GM12878 (cell line): ENCODE data around the gene PLAC1. TPM values are rescaled to one million over a fixed set of nuclear protein-coding genes. Genes with fewer than 3 reads are reported as not detected.

Experiments used
- ATAC-seq: fragments of 200-7000 bp; cut with Tn5 transposase; 3 replicates; pipeline ENCODE4 v1.9.1; 2020; ENCODE audit warnings: mild to moderate bottlenecking, moderate library complexity
- Bru-seq: library from RNA; stranded (reverse); fragments of 400-500 nt; gene quantifications from one replicate; lab custom pipeline; 2021; lab: Mats Ljungman, UMichigan
- BruChase-seq, 2 experiments: library from RNA; stranded (reverse); fragments of 400-500 nt; gene quantifications; one replicate each; lab custom pipeline; 2021; lab: Mats Ljungman, UMichigan
- BruUV-seq: library from RNA; stranded (reverse); fragments of 400-500 nt; replicated peaks from 2 replicates; lab custom pipeline; 2021; lab: Mats Ljungman, UMichigan
- CTCF ChIA-PET: fragments of 300-600 bp; sonication (Branson Sonifier 250); formaldehyde crosslinking; extraction: SDS; loops from one replicate; lab custom pipeline; 2021; ENCODE audit warnings: inconsistent platforms; lab: Yijun Ruan, JAX
- POLR2A ChIA-PET: fragments of 350-600 bp; formaldehyde crosslinking; extraction: SDS; loops from one replicate; lab custom pipeline; 2021; ENCODE audit warnings: inconsistent platforms; lab: Charles Lee
- RAD21 ChIA-PET: fragments of 300-600 bp; sonication (Branson Sonifier 250); formaldehyde crosslinking; loops from one replicate; lab custom pipeline; 2023; ENCODE audit warnings: antibody characterized with exemption; ENCODE audit not compliant: unreplicated experiment; lab: Charles Lee
- SMC1A ChIA-PET: fragments of 300-600 bp; sonication (Branson Sonifier 250); formaldehyde crosslinking; loops from one replicate; lab custom pipeline; 2023; ENCODE audit not compliant: unreplicated experiment, uncharacterized antibody; lab: Charles Lee
- DNase-seq: peaks from one replicate; pipeline ENCODE4 v3.0.0-alpha.2; 2011; ENCODE audit warnings: low read depth, low spot score
- FAIRE-seq: peaks from 3 replicates; lab custom pipeline; 2011; peaks lifted over from hg19 to GRCh38; lab: Jason Lieb, UNC
- H2AFZ ChIP-seq: 2 replicates; pipeline ENCODE4 v1.6.0; 2011; ENCODE audit warnings: low read depth, low read length, control low read depth; ENCODE audit not compliant: control insufficient read depth
- H3K27ac ChIP-seq: 2 replicates; pipeline ENCODE4 v1.5.1; 2011; ENCODE audit warnings: control low read depth; ENCODE audit not compliant: control insufficient read depth, insufficient read depth
- H3K27me3 ChIP-seq, 2 experiments: replicated peaks in 1 of 2; 2 replicates each; pipeline versions ENCODE4 v1.6.0 to v1.6.1; 2011; ENCODE audit warnings: low read length in 1 of 2; ENCODE audit not compliant: control insufficient read depth in 2 of 2, insufficient read depth in 2 of 2
- H3K36me3 ChIP-seq, 2 experiments: 2 replicates each; pipeline ENCODE4 v1.5.1; 2011; ENCODE audit warnings: low read length in 1 of 2; ENCODE audit not compliant: control insufficient read depth in 2 of 2, insufficient read depth in 2 of 2
- H3K4me1 ChIP-seq: 2 replicates; pipeline ENCODE4 v1.6.1; 2011; ENCODE audit warnings: mild to moderate bottlenecking, low read length, moderate library complexity, mixed read lengths; ENCODE audit not compliant: control insufficient read depth, insufficient read depth
- H3K4me2 ChIP-seq: 2 replicates; pipeline ENCODE4 v1.6.0; 2011; ENCODE audit warnings: control low read depth; ENCODE audit not compliant: control insufficient read depth, insufficient read depth
- H3K4me3 ChIP-seq: fragments of 200-600 bp; sonication (generic); 2 replicates; pipeline ENCODE4 v1.5.1; 2016
- H3K79me2 ChIP-seq: 2 replicates; pipeline ENCODE4 v1.6.0; 2011; ENCODE audit warnings: low read length; ENCODE audit not compliant: control insufficient read depth, insufficient read depth
- H3K9ac ChIP-seq: 2 replicates; pipeline ENCODE4 v1.8.0; 2011; ENCODE audit warnings: low read length, control low read depth, mixed read lengths; ENCODE audit not compliant: control insufficient read depth, insufficient read depth
- H3K9me3 ChIP-seq: replicated peaks from 3 replicates; pipeline ENCODE4 v1.5.1; 2011; ENCODE audit warnings: mild to moderate bottlenecking, low read length; ENCODE audit not compliant: control insufficient read depth, insufficient read depth
- H4K20me1 ChIP-seq: 2 replicates; pipeline ENCODE4 v1.6.0; 2011; ENCODE audit not compliant: control insufficient read depth, insufficient read depth
- ASH2L ChIP-seq: fragments of 300-600, 200-600 bp; sonication (generic); IDR thresholded peaks from 2 replicates; pipeline ENCODE4 v1.6.1; 2017; ENCODE audit warnings: low read depth, mild to moderate bottlenecking, borderline replicate concordance
- GATAD2B ChIP-seq: fragments of 450-650 bp; conservative IDR thresholded peaks from 2 replicates; pipeline ENCODE4 v1.6.1; 2017; ENCODE audit warnings: low read depth, mild to moderate bottlenecking, moderate library complexity
- HDAC2 ChIP-seq: fragments of 200-600 bp; sonication (generic); IDR thresholded peaks from 2 replicates; pipeline ENCODE4 v1.6.1; 2017
- IKZF1 ChIP-seq: fragments of 450-650 bp; conservative IDR thresholded peaks from 2 replicates; pipeline ENCODE4 v1.6.1; 2017; ENCODE audit warnings: antibody characterized with exemption, mild to moderate bottlenecking
- MYB ChIP-seq: fragments of 150-350 bp; IDR thresholded peaks from 2 replicates; pipeline ENCODE4 v1.6.1; 2014; ENCODE audit warnings: mild to moderate bottlenecking, low read depth, low read length, borderline replicate concordance
- SPI1 ChIP-seq: IDR thresholded peaks from 2 replicates; pipeline ENCODE4 v1.6.1; 2011; ENCODE audit warnings: low read depth, mild to moderate bottlenecking, low read length, moderate library complexity, borderline replicate concordance; ENCODE audit not compliant: insufficient read depth
- YBX1 ChIP-seq: fragments of 450-650 bp; IDR thresholded peaks from 2 replicates; pipeline ENCODE4 v1.6.1; 2016; ENCODE audit warnings: antibody characterized with exemption
- WGBS: methylation state at CpG from one replicate; pipeline ENCODE4 v1.1.6; 2016; ENCODE audit warnings: low lambda C conversion rate; ENCODE audit not compliant: insufficient replicate concordance, insufficient coverage; ENCODE audit errors: missing lambda C conversion rate; 5-methylcytosine and 5-hydroxymethylcytosine counted together
- in situ Hi-C: fragments of 300-500 bp; cut with MboI; formaldehyde crosslinking; loops from 9 replicates; pipeline ENCODE4 v1.14.3; 2018; ENCODE audit warnings: mixed read lengths
- intact Hi-C: fragments of 100-400 bp; cut with micrococcal nuclease; formaldehyde crosslinking; loops from one replicate; pipeline ENCODE4 v1.14.2; 2022; ENCODE audit not compliant: unreplicated experiment
- long read RNA-seq, 2 experiments: library from polyadenylated mRNA; unstranded; transcript quantifications; one replicate each; pipeline ENCODE4 v2.0.0, GENCODE V29; 2019 to 2020
- polyA minus RNA-seq, 3 experiments: library from RNA; depleted of rRNA, polyadenylated mRNA; stranded (reverse); fragments of >200 nt; gene quantifications; 2 replicates each; pipeline ENCODE4 v1.2.3, GENCODE V29; 2011
- polyA plus RNA-seq, 11 experiments: library from polyadenylated mRNA; depleted of rRNA in 4 of 11; unstranded in 6 of 11; stranded (reverse) in 5 of 11; fragments of >200 nt; fragmentation: Nextera tagmentation in 4 of 11; fragmentation: Illumina TruSeq in 1 of 11; extraction: Ambion mirVana in 4 of 11; extraction: Trizol in 1 of 11; gene quantifications; 1 replicate in 1 of 11; 2 replicates in 10 of 11; pipeline versions ENCODE4 v1.2.1 to v1.2.3, GENCODE V29; 2011 to 2016; ENCODE audit warnings: inconsistent platforms in 2 of 11, missing spikeins in 2 of 11, low read depth in 1 of 11
- total RNA-seq, 4 experiments: library from RNA; depleted of rRNA in 3 of 4; stranded (reverse); fragments of >200 nt in 3 of 4; fragmentation: Illumina TruSeq in 1 of 4; extraction: Trizol in 1 of 4; gene quantifications; 2 replicates each; pipeline versions ENCODE4 v1.2.1 to v1.2.3, GENCODE V29; 2013 to 2021
- TF ChIP-seq, protein P1 (sequence below): fragments of 150-350 bp; IDR thresholded peaks from 2 replicates; pipeline ENCODE4 v1.6.1; 2014; ENCODE audit warnings: mild to moderate bottlenecking, low read depth, low read length
- TF ChIP-seq, protein P2 (sequence below): IDR thresholded peaks from 2 replicates; pipeline ENCODE4 v1.6.1; 2011; ENCODE audit warnings: borderline replicate concordance, low read depth, mild to moderate bottlenecking, moderate library complexity, mixed read lengths, low read length; ENCODE audit not compliant: insufficient read depth; ENCODE audit errors: extremely low read length
- TF ChIP-seq, protein P3 (sequence below): IDR thresholded peaks from 2 replicates; pipeline ENCODE4 v1.6.1; 2012; ENCODE audit warnings: improper control_type of control experiment, low read depth, low read length; ENCODE audit not compliant: insufficient replicate concordance

The PLAC1 gene, protein sequence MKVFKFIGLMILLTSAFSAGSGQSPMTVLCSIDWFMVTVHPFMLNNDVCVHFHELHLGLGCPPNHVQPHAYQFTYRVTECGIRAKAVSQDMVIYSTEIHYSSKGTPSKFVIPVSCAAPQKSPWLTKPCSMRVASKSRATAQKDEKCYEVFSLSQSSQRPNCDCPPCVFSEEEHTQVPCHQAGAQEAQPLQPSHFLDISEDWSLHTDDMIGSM
- not detected in 2 replicates for total RNA-seq (2013; cell fraction: nucleolus; rRNA removed)
- total RNA-seq (2014; rRNA removed) (0.17 TPM in 1 of 2 replicates, not detected in the other), total RNA-seq (2014; rRNA removed; fragmentation: Illumina TruSeq; extraction: Trizol) (0.18 TPM in 1 of 2 replicates, not detected in the other), total RNA-seq (2021) (not detected in 2 replicates), polyA plus RNA-seq (2011; rRNA removed) (0.05 TPM in 1 of 2 replicates, not detected in the other), polyA plus RNA-seq (2014; fragmentation: Illumina TruSeq; extraction: Trizol) (0.33 TPM in 1 of 2 replicates, not detected in the other), polyA plus RNA-seq (2014; fragmentation: Nextera tagmentation; extraction: Ambion mirVana) (under 1 TPM in 1 of 2 experiments, not detected in 1; 0.07 TPM), polyA plus RNA-seq (2014; rRNA removed) (not detected in 2 replicates), polyA plus RNA-seq (2016; fragmentation: Nextera tagmentation; extraction: Ambion mirVana) (under 1 TPM in 1 of 2 experiments, not detected in 1; 0.42 TPM), polyA minus RNA-seq (2011; rRNA and poly(A)+ RNA removed) (not detected in 2 replicates), Bru-seq, nascent RNA (percentile 17 among the genes with signal in this experiment), BruChase-seq, experiment 1, labeled RNA remaining after a 6-hour chase (percentile 16 among the genes with signal in this experiment), BruChase-seq, experiment 2, labeled RNA remaining after a 2-hour chase (percentile 19 among the genes with signal in this experiment)
- not detected for polyA plus RNA-seq (2011; ENCODE audit: low read depth)
- 0.13 and 0.15 TPM in 2 replicates for polyA plus RNA-seq (2011; cell fraction: cytosol; rRNA removed)
- not detected in 2 replicates for polyA plus RNA-seq (2011; cell fraction: nucleus; rRNA removed)
- 0.10 TPM in 1 of 2 replicates, not detected in the other for polyA plus RNA-seq (2012)
- polyA minus RNA-seq (2011; cell fraction: cytosol; rRNA and poly(A)+ RNA removed): not detected in 2 replicates
- polyA minus RNA-seq (2011; cell fraction: nucleus; rRNA and poly(A)+ RNA removed): not detected in 2 replicates
- long read RNA-seq, experiment 1: 0 reads
- long read RNA-seq, experiment 2: 0 reads

DNA sequence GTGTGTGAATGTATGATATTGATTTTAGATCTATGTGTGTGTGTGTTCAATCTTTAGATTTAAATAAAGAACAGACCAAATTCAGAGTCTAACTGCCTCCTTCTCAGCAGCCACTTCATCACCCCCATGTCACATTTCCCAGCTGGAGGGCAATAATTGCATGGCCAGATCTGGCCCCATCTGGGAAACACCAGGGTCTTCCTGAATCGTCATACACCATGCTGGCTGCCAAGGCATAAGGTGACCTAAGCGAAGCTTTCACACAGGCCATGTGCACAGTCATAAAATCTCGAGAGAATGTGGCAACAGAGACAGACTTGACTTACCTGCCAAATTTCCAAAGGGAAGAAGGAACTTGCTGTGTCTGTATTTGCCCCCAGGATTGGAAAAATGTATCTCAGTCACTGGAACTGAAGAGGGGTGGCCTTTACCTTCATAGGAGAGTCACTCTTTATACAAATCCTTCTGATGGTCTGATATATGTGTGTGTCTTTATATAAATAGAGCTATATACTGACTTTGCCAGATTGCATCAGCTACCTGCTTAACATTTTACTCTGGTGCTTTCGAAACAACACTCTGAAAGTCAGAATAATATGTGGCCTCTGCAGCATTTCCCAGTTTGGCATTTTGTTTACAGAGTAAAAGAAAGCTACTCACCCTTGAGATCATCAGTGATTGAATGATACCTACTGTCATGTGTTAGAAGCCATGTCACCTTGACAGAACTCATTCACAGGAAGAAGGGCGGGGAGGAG lies at the start of gene PLAC1:
PLAC1 (minus strand) TSS at position 470 of the 758 bp plus-strand sequence. CDS start 91,789 bp downstream, outside the sequence.
- WGBS: 30% methylated on average over 5 of the region's 5 CpGs
- intact Hi-C loops (no loop called here), in situ Hi-C loops (no loop called here)
- Histone ChIP-seq H3K4me3 (no peak within 1 kb of the TSS), H2AFZ (no peak within 1 kb of the TSS), H3K27me3 (no peaks in the 10 kb centered on the region), H4K20me1 (no peaks in the 10 kb centered on the region), H3K4me2 (no peak within 1 kb of the TSS), H3K27ac (no peak within 1 kb of the TSS), H3K9me3 (no peaks in the 10 kb centered on the region), H3K4me1 (no peaks in the 10 kb centered on the region), H3K79me2 (no peaks in the 10 kb centered on the region), H3K36me3 (no peaks in the 10 kb centered on the region), H3K9ac (no peak within 1 kb of the TSS)
- ChIA-PET CTCF (interaction anchor here (1.5 kb wide), 1 partner anchor 174 kb away, joined by 3 read pairs; no protein-coding TSS in a partner anchor), SMC1A (interaction anchor here (0.9 to 1.2 kb wide), 2 partner anchors 31 to 122 kb away, joined by 3 read pairs; no protein-coding TSS in a partner anchor), RAD21 (no interaction called here), POLR2A (interaction anchor here (0.6 kb wide), 2 partner anchors 15 to 41 kb away, joined by 3 read pairs; no protein-coding TSS in a partner anchor)
- BruUV-seq: no TSS peak
- DNase-seq (no peak), FAIRE-seq (no peak), ATAC-seq (no peak)
- TF ChIP-seq GATAD2B: no peak
- TF ChIP-seq, protein P1, sequence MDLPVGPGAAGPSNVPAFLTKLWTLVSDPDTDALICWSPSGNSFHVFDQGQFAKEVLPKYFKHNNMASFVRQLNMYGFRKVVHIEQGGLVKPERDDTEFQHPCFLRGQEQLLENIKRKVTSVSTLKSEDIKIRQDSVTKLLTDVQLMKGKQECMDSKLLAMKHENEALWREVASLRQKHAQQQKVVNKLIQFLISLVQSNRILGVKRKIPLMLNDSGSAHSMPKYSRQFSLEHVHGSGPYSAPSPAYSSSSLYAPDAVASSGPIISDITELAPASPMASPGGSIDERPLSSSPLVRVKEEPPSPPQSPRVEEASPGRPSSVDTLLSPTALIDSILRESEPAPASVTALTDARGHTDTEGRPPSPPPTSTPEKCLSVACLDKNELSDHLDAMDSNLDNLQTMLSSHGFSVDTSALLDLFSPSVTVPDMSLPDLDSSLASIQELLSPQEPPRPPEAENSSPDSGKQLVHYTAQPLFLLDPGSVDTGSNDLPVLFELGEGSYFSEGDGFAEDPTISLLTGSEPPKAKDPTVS: no peak
- no peak for TF ChIP-seq ASH2L
- TF ChIP-seq, protein P2, sequence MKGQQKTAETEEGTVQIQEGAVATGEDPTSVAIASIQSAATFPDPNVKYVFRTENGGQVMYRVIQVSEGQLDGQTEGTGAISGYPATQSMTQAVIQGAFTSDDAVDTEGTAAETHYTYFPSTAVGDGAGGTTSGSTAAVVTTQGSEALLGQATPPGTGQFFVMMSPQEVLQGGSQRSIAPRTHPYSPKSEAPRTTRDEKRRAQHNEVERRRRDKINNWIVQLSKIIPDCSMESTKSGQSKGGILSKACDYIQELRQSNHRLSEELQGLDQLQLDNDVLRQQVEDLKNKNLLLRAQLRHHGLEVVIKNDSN: no peak
- TF ChIP-seq, protein P3, sequence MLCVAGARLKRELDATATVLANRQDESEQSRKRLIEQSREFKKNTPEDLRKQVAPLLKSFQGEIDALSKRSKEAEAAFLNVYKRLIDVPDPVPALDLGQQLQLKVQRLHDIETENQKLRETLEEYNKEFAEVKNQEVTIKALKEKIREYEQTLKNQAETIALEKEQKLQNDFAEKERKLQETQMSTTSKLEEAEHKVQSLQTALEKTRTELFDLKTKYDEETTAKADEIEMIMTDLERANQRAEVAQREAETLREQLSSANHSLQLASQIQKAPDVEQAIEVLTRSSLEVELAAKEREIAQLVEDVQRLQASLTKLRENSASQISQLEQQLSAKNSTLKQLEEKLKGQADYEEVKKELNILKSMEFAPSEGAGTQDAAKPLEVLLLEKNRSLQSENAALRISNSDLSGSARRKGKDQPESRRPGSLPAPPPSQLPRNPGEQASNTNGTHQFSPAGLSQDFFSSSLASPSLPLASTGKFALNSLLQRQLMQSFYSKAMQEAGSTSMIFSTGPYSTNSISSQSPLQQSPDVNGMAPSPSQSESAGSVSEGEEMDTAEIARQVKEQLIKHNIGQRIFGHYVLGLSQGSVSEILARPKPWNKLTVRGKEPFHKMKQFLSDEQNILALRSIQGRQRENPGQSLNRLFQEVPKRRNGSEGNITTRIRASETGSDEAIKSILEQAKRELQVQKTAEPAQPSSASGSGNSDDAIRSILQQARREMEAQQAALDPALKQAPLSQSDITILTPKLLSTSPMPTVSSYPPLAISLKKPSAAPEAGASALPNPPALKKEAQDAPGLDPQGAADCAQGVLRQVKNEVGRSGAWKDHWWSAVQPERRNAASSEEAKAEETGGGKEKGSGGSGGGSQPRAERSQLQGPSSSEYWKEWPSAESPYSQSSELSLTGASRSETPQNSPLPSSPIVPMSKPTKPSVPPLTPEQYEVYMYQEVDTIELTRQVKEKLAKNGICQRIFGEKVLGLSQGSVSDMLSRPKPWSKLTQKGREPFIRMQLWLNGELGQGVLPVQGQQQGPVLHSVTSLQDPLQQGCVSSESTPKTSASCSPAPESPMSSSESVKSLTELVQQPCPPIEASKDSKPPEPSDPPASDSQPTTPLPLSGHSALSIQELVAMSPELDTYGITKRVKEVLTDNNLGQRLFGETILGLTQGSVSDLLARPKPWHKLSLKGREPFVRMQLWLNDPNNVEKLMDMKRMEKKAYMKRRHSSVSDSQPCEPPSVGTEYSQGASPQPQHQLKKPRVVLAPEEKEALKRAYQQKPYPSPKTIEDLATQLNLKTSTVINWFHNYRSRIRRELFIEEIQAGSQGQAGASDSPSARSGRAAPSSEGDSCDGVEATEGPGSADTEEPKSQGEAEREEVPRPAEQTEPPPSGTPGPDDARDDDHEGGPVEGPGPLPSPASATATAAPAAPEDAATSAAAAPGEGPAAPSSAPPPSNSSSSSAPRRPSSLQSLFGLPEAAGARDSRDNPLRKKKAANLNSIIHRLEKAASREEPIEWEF: no peak
- TF ChIP-seq IKZF1: no peak
- TF ChIP-seq MYB: no peak
- no peak for TF ChIP-seq HDAC2
- no peak for TF ChIP-seq SPI1
- no peak for TF ChIP-seq YBX1
